GM23338 (cell line): ENCODE data around the gene ADTRP. TPM values are rescaled to one million over a fixed set of nuclear protein-coding genes. Genes with fewer than 3 reads are reported as not detected.
A peak's percentile ranks its signal among the peaks of the same experiment; 100 is the strongest.

Experiments used
- ATAC-seq: fragments of 200-7000 bp; cut with Tn5 transposase; 3 replicates; pipeline ENCODE4 v1.9.1; 2020
- DNase-seq: peaks from one replicate; pipeline ENCODE4 v3.0.0-alpha.2; 2015; ENCODE audit warnings: low spot score
- H2AFZ ChIP-seq: fragments of 200-600 bp; sonication (generic); 2 replicates; pipeline ENCODE4 v1.8.0; 2016; ENCODE audit warnings: antibody characterized with exemption, mild to moderate bottlenecking, moderate library complexity
- H3F3A ChIP-seq: fragments of 200-600 bp; sonication (generic); replicated peaks from 2 replicates; pipeline ENCODE4 v1.8.0; 2017; ENCODE audit warnings: antibody characterized with exemption, mixed run types, low read depth
- H3K27ac ChIP-seq: fragments of 200-600 bp; sonication (generic); 2 replicates; pipeline ENCODE4 v1.6.1; 2016; ENCODE audit warnings: low read depth
- H3K27me3 ChIP-seq: fragments of 200-600 bp; sonication (generic); 2 replicates; pipeline ENCODE4 v1.8.0; 2016; ENCODE audit warnings: mild to moderate bottlenecking, mixed run types, moderate library complexity; ENCODE audit not compliant: insufficient read depth
- H3K36me3 ChIP-seq: fragments of 200-600 bp; sonication (generic); 2 replicates; pipeline ENCODE4 v1.8.0; 2016; ENCODE audit warnings: mild to moderate bottlenecking; ENCODE audit not compliant: insufficient read depth
- H3K4me1 ChIP-seq: fragments of 200-600 bp; sonication (generic); 2 replicates; pipeline ENCODE4 v1.8.0; 2016; ENCODE audit warnings: mild to moderate bottlenecking, moderate library complexity; ENCODE audit not compliant: insufficient read depth
- H3K4me2 ChIP-seq: fragments of 200-600 bp; sonication (generic); 2 replicates; pipeline ENCODE4 v1.7.1; 2017; ENCODE audit warnings: mixed run types
- H3K4me3 ChIP-seq: fragments of 200-600 bp; sonication (generic); 2 replicates; pipeline ENCODE4 v1.6.1; 2016; ENCODE audit warnings: mixed run types
- H3K79me2 ChIP-seq: fragments of 200-600 bp; sonication (generic); replicated peaks from 2 replicates; pipeline ENCODE4 v1.8.0; 2017; ENCODE audit warnings: mild to moderate bottlenecking; ENCODE audit not compliant: insufficient read depth
- H3K9me2 ChIP-seq: fragments of 200-600 bp; sonication (generic); 2 replicates; pipeline ENCODE4 v1.8.0; 2017; ENCODE audit not compliant: insufficient read depth
- H4K20me1 ChIP-seq: fragments of 200-600 bp; sonication (generic); replicated peaks from 2 replicates; pipeline ENCODE4 v1.8.0; 2017; ENCODE audit warnings: mild to moderate bottlenecking; ENCODE audit not compliant: insufficient read depth
- H3K27ac Mint-ChIP-seq: 2 replicates; pipeline ENCODE4 v1.8.0; 2020; ENCODE audit warnings: inconsistent platforms, mild to moderate bottlenecking, moderate library complexity, mixed read lengths
- H3K27me3 Mint-ChIP-seq: 3 replicates; pipeline ENCODE4 v1.8.0; 2022; ENCODE audit warnings: low read depth, mild to moderate bottlenecking, moderate library complexity, mixed read lengths, inconsistent platforms; ENCODE audit not compliant: insufficient read depth, poor library complexity
- H3K36me3 Mint-ChIP-seq: 3 replicates; pipeline ENCODE4 v1.8.0; 2021; ENCODE audit warnings: low read depth, mild to moderate bottlenecking, inconsistent platforms, moderate library complexity, mixed read lengths
- H3K4me1 Mint-ChIP-seq: 3 replicates; pipeline ENCODE4 v1.8.0; 2020; ENCODE audit warnings: mild to moderate bottlenecking, inconsistent platforms, mixed read lengths
- H3K4me3 Mint-ChIP-seq: 3 replicates; pipeline ENCODE4 v1.8.0; 2021; ENCODE audit warnings: moderate library complexity, mild to moderate bottlenecking, inconsistent platforms, mixed read lengths
- H3K9me3 Mint-ChIP-seq: 3 replicates; pipeline ENCODE4 v1.8.0; 2020; ENCODE audit warnings: moderate library complexity, mild to moderate bottlenecking, inconsistent platforms, mixed read lengths
- CTCF ChIP-seq, 2 experiments: fragments of 200-600 bp in 1 of 2; sonication (generic) in 1 of 2; conservative IDR thresholded peaks; 2 replicates each; pipeline versions ENCODE4 v1.5.1 to v1.6.1; 2016 to 2017; ENCODE audit warnings: antibody characterized with exemption in 2 of 2, low read depth in 2 of 2, mild to moderate bottlenecking in 2 of 2, moderate library complexity in 1 of 2
- REST ChIP-seq: IDR thresholded peaks from one replicate; pipeline ENCODE4 v1.6.1; 2018; ENCODE audit warnings: antibody characterized with exemption; ENCODE audit not compliant: unreplicated experiment
- STAT1 ChIP-seq: IDR thresholded peaks from one replicate; pipeline ENCODE4 v1.6.1; 2016; ENCODE audit warnings: antibody characterized with exemption; ENCODE audit not compliant: unreplicated experiment
- polyA plus RNA-seq: library from polyadenylated mRNA; unstranded; fragments of >200 nt; fragmentation: Nextera tagmentation; extraction: Ambion mirVana; gene quantifications from 2 replicates; pipeline ENCODE4 v1.2.1, GENCODE V29; 2016
- total RNA-seq: library from RNA; depleted of rRNA; stranded (reverse); fragments of >200 nt; shearing (Covaris generic); gene quantifications from 2 replicates; pipeline ENCODE4 v1.2.3, GENCODE V29; 2014

ADTRP gene
- total and polyA plus RNA-seq, 2 experiments from 2014 or later = not detected

DNA sequence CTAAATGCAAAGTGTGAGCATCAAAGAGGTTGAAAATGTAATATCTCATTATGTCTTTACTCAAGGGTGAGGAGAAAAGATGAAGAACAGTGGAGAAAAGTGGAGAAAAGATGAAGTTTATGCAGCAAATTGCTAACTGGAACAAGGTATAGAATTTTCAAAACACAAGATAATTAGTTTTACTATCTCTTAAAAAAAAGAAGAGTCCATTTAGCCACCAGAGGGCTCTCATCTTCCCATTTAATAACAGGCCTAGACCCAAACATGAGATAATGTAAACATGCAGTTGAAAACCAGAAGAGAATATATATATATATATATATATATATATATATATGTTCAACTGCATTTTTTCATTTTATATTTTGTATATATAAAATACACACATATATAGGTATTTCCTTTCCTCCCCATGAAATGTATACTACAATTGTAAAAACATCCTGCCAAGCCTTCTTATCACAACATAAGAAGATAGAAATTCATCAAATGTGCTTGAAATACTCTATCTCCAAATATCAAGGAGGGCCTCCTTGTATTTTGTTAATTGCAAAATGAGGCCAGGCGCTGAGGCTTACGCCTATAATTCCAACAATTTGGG is 78.4 kb downstream of the ADTRP start:
- H4K20me1 ChIP-seq = no peaks in the 10 kb centered on the region
- H3K27ac ChIP-seq = no peak overlapping the region
- ATAC-seq = no peak
- H3K79me2 ChIP-seq = no peaks in the 10 kb centered on the region
- H3K36me3 ChIP-seq = no peaks in the 10 kb centered on the region
- no peak overlapping the region for H3K4me3 Mint-ChIP-seq
- peak; percentile 64 for DNase-seq
- H2AFZ ChIP-seq = no peak overlapping the region
- H3K4me2 ChIP-seq = no peak overlapping the region
- peaks cover 8% of the 10 kb centered on the region; the same call in 2 of the 3 replicates for H3K9me3 Mint-ChIP-seq
- no peaks in the 10 kb centered on the region for H3K36me3 Mint-ChIP-seq
- H3K27ac Mint-ChIP-seq = no peak overlapping the region
- no peaks in the 10 kb centered on the region for H3F3A ChIP-seq
- no peaks in the 10 kb centered on the region for H3K4me1 ChIP-seq
- H3K27me3 ChIP-seq = no peaks in the 10 kb centered on the region
- H3K4me3 ChIP-seq = no peak overlapping the region
- TF ChIP-seq CTCF (conservative IDR thresholded peaks at IDR 0.05; ENCODE audit: low read depth in 2 of 2) = peak; percentile 48
- TF ChIP-seq STAT1 = no peak
- H3K9me2 ChIP-seq = 0 out of 2 replicates have a peak, but pooled peaks cover 5% of the 10 kb centered on the region
- no peaks in the 10 kb centered on the region for H3K4me1 Mint-ChIP-seq
- no peaks in the 10 kb centered on the region for H3K27me3 Mint-ChIP-seq

GRCh38 chr6:11699576-11699975 is 79.0 kb downstream of the ADTRP start:
- no peak overlapping the region for H3K4me2 ChIP-seq
- H3K36me3 ChIP-seq = no peaks in the 10 kb centered on the region
- H3K9me2 ChIP-seq = 0 out of 2 replicates have a peak, but pooled peaks cover 4% of the 10 kb centered on the region
- H3K4me3 ChIP-seq = no peak overlapping the region
- Mint-ChIP-seq H3K27ac (no peak overlapping the region), H3K4me3 (no peak overlapping the region), H3K27me3 (no peaks in the 10 kb centered on the region), H3K36me3 (no peaks in the 10 kb centered on the region), H3K4me1 (no peaks in the 10 kb centered on the region), H3K9me3 (peaks cover 8% of the 10 kb centered on the region; the same call in 2 of the 3 replicates)
- no peak overlapping the region for H3K27ac ChIP-seq
- ATAC-seq (no peak), DNase-seq (no peak)
- H3K27me3 ChIP-seq = no peaks in the 10 kb centered on the region
- no peaks in the 10 kb centered on the region for H4K20me1 ChIP-seq
- no peaks in the 10 kb centered on the region for H3K79me2 ChIP-seq
- H3F3A ChIP-seq = no peaks in the 10 kb centered on the region
- H2AFZ ChIP-seq = no peak overlapping the region
- no peaks in the 10 kb centered on the region for H3K4me1 ChIP-seq
- no peak for TF ChIP-seq REST
